Fibroblast of mammary gland (primary cell): ENCODE results near the gene MAN1C1.
A peak's percentile ranks its signal among the peaks of the same experiment; 100 is the strongest.

Experiments
- DNase-seq: peaks from one replicate; pipeline ENCODE4 v3.0.0-alpha.2; 2010; ENCODE audit warnings: low read depth
- H3K4me3 ChIP-seq: 2 replicates; pipeline ENCODE4 v1.5.1; 2011; ENCODE audit warnings: low read depth, mild to moderate bottlenecking, low read length, moderate library complexity; ENCODE audit not compliant: control insufficient read depth
- TF ChIP-seq, protein P1 (sequence below): conservative IDR thresholded peaks from 2 replicates; pipeline ENCODE4 v1.5.1; 2011; ENCODE audit warnings: low read depth, low read length, inconsistent platforms; ENCODE audit not compliant: control insufficient read depth, insufficient read depth

Gene MAN1C1

DNA sequence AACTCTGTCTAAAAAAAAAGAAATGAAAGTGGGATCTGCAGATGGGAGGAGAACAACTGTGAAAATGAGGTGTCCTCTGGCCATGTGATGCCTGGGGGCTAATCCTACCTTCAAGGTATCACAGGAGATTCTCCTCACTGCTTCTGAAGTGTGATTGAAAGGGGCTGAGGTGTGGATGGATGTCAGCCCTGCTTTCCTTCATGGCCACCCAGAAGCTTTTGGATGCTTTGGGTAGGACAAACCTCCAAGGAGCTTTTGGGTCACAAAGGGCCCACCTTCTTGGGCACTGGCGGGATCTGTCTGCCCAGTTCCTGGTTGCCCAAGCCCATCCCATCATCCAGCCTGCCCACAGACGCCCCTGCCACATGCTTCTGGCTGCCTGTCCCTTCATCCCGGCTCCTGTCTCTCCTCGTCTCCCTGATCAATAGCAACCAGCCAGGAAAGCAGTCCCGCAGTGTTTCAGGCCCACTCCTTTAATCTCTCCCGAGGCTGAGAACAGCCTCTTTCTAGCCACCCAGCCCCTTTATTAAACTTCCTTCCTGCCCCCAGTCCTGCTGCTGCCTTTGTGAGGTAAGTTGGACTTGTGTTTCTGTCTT is 87.2 kb downstream of the MAN1C1 start:
- no peak for DNase-seq
- no peak overlapping the region for H3K4me3 ChIP-seq
- TF ChIP-seq, protein P1, sequence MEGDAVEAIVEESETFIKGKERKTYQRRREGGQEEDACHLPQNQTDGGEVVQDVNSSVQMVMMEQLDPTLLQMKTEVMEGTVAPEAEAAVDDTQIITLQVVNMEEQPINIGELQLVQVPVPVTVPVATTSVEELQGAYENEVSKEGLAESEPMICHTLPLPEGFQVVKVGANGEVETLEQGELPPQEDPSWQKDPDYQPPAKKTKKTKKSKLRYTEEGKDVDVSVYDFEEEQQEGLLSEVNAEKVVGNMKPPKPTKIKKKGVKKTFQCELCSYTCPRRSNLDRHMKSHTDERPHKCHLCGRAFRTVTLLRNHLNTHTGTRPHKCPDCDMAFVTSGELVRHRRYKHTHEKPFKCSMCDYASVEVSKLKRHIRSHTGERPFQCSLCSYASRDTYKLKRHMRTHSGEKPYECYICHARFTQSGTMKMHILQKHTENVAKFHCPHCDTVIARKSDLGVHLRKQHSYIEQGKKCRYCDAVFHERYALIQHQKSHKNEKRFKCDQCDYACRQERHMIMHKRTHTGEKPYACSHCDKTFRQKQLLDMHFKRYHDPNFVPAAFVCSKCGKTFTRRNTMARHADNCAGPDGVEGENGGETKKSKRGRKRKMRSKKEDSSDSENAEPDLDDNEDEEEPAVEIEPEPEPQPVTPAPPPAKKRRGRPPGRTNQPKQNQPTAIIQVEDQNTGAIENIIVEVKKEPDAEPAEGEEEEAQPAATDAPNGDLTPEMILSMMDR = no peak

DNA sequence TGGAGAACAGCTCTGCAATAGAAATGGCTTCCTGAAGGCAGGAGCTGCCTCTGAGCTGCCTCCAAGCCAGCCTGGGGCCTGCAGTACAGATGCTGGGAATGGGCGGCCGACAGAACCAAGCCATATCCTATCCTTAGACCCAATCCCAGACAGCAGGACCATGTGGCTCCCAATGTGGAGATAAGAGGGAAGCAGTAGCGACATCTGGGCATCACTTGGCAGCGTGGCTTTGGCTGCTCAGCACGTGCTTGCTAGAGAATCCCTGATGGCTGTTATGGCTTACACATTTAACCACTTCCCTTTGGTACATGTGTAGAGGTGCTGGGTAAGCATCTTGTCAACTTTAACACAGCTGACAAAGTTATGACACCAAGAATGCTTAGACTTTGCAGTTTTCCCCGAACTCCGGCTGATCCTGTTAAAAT is 87.7 kb downstream of the MAN1C1 start:
- TF ChIP-seq, protein P1 = no peak
- DNase-seq = no peak
- no peak overlapping the region for H3K4me3 ChIP-seq

DNA sequence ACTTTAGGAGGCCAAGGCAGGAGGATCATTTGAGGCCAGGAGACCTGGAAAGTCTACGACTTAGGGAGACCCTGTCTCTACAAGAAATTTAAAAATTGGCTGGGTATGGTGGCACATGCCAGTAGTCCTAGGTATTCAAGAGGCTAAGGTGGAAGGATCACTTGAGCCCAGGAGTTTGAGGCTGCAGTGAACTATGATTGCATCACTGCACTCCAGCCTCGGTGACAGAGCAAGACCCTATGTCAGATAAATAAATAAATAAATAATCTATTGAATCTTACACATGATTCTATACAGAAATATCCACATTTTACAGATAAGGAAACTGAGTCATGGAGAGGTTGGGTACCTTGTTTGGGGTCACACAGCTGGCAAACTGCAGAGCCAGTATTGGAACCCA is 89.1 kb downstream of the MAN1C1 start:
- no peak for DNase-seq
- no peak overlapping the region for H3K4me3 ChIP-seq
- TF ChIP-seq, protein P1 = no peak

DNA sequence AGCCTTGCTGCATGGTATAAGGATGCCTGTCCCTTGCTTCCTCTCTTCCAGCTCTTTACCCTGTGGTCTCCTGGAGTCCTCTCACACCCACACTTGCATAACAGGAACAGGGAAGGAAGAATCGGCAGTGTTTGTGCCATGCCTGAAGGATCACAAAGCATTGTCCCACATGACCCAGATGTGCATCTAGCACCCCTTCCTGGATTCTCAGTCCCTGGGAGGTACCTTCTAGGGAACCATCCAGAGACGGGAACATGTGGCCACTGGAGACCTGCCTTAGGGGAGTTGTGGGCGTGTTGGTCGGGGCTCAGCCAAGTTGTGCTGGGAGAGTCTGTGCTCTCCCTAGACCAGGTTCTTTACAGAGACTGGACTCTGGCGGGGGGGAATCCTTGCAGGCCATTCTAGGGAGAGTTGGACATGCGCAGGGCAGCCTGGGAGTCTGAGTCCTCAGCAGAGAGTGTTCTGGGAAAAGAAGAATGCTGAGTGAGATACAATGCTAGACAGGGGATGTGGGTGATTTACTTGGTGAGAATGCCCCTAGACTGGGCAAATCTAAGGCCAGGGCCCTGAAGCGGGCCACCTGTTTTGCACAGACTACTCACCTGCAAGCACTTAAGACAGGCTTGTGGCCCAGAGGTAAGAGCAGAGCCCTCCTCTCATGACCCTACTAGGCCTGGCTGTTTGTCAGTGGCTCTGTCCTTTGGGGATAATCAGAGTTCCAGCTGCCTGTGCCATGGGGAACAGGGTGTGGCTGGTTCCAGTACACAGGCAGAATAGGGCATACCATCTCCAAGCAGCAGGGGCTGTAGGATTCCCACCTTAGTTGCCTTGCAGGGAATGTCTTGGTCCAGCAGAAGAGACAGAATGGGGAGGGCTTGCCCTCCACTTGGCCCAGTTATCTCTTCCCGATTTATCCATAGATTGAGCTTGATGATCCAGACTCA is 89.8 kb downstream of the MAN1C1 start:
- H3K4me3 ChIP-seq = no peak overlapping the region
- TF ChIP-seq, protein P1 = no peak
- DNase-seq = no peak

DNA sequence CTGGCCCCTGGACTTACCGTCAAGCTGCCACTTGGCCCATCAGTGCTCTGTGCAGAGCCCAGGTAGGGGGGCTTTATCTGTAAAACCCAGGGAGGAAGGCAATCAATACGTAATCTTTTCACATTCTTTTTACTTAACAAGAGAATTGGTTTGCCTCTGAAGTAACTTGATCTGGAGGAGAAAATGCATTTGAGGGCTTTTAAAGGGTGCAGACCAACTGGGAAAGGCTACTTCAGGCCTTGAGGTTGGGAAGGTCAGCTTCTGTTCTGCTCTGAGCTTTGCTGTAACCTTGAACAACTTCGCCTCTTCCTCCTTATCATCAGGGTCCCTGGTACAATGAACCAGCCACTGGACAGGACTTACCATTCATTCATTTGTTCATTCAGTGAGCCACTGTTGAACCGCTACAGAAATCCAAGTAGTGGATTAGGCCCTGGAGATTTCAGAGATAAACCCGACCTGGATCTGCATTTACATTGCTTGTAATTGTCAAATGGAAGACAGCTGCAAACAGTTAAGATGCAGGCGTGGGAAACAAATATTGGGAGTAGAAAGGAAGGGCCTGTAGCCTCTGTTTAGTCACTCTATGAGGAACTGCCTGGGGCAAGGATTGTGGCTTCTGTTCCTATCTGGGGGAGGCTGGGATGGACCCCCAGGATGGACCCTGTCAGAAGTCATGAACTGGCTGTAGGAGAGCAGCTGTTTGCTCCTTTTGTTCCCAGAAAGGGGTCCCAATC is 90.9 kb downstream of the MAN1C1 start:
- H3K4me3 ChIP-seq = no peak overlapping the region
- peak; percentile 71 for DNase-seq
- TF ChIP-seq, protein P1 = no peak

DNA sequence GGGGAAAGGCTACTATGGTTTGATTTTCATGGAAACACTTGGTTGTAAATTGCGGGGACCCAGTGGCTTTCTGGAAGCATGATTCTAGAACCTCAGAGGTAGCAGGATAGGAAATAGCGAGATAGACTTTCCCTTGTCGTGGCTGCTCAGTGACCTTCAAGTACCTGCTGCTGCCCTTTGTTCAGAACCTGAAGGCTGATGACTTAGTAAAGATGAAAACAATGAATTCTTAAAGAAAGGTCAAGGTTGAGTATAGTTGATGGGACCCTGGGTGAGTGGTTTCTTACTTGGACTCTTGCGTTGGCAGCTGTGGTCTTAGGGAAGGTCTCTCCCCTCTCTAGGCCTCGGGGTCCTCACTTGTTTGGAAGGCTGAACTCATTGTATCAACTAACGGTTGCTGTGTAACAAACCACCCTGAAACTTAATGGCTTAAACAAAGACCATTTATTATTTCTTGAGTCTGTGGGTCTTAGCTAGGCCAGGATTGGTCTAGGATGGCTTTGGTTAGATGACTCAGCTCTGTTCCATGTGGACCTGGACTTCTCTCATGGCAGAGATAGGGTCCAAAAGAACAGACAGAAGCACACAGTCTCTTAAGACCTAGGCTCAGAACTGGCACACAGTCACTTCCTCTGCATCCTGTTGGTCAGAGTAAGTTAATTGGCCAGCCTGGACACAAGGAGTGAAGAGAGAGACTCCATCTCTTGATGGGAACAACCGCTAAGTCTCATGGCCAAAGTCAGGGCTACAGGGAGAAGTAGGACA is 94.2 kb downstream of the MAN1C1 start:
- DNase-seq = peak; percentile 44
- TF ChIP-seq, protein P1 = no peak

More for the DNA sequence above, 94.2 kb downstream of the MAN1C1 start:
- H3K4me3 ChIP-seq = no peak overlapping the region
